ENCODE data around the gene CD300A.

DNA sequence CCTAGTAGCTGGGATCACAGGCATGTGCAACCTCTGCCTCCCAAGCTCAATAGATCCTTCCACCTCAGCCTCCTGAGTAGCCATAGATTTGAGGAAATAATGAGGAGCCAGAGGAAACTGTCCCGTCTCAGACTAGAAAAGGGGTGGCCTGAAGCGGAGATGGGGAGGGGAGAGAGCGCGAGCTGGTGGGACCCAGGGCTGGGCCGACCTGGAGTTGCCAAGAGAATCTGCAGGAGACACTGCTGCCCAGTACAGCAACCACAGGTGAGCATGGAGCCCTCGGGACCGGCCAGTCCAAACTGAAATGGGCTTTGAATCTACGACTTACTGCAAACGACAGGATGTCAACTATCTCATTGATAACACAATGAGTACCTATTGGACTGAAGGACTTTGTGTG lies 24.3 kb downstream of the CD300A start:
- TF ChIP-seq, protein P1, sequence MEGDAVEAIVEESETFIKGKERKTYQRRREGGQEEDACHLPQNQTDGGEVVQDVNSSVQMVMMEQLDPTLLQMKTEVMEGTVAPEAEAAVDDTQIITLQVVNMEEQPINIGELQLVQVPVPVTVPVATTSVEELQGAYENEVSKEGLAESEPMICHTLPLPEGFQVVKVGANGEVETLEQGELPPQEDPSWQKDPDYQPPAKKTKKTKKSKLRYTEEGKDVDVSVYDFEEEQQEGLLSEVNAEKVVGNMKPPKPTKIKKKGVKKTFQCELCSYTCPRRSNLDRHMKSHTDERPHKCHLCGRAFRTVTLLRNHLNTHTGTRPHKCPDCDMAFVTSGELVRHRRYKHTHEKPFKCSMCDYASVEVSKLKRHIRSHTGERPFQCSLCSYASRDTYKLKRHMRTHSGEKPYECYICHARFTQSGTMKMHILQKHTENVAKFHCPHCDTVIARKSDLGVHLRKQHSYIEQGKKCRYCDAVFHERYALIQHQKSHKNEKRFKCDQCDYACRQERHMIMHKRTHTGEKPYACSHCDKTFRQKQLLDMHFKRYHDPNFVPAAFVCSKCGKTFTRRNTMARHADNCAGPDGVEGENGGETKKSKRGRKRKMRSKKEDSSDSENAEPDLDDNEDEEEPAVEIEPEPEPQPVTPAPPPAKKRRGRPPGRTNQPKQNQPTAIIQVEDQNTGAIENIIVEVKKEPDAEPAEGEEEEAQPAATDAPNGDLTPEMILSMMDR (conservative IDR thresholded peaks at IDR 0.05 in 1 of 2, IDR thresholded peaks at IDR 0.05 in 1 of 2; ENCODE audit: low read depth in 1 of 2, low read length in 2 of 2): no peak
- TF ChIP-seq EZH2 (IDR thresholded peaks at IDR 0.05; ENCODE audit: low read length, missing control alignments): no peak
